Tibial artery (tissue), 4 donors: ENCODE measurements around the gene ZNF580.
A peak's percentile ranks its signal among the peaks of the same experiment; 100 is the strongest.

ENCODE experiments used
- DNase-seq, 2 donors: peaks; one replicate each; pipeline ENCODE4 v3.0.0-alpha.2; 2019
- H3K27ac ChIP-seq, 2 donors: fragments of 200-600 bp; sonication (generic) in 1 of 2; 1 replicate in 1 of 2; 2 replicates in 1 of 2; pipeline ENCODE4 v1.5.1; 2018 to 2019; ENCODE audit warnings: mild to moderate bottlenecking in 1 of 2
- H3K27me3 ChIP-seq, 2 donors: fragments of 200-600 bp; sonication (generic) in 1 of 2; one replicate each; pipeline versions ENCODE4 v1.5.1 to v1.6.0; 2016 to 2019
- H3K36me3 ChIP-seq, 3 donors: fragments of 200-600 bp; sonication (generic) in 2 of 3; one replicate each; pipeline ENCODE4 v1.5.1; 2016 to 2019; ENCODE audit warnings: mild to moderate bottlenecking in 2 of 3
- H3K4me1 ChIP-seq, 4 donors: fragments of 200-600 bp; sonication (generic) in 2 of 4; 1 replicate in 3 of 4; 2 replicates in 1 of 4; pipeline ENCODE4 v1.5.1; 2016 to 2019
- H3K4me3 ChIP-seq, 2 donors: fragments of 200-600 bp; sonication (generic) in 1 of 2; 1 replicate in 1 of 2; 2 replicates in 1 of 2; pipeline ENCODE4 v1.5.1; 2018 to 2019; ENCODE audit warnings: mild to moderate bottlenecking in 2 of 2
- H3K9me3 ChIP-seq, 3 donors: fragments of 200-600 bp; sonication (generic) in 1 of 3; one replicate each; pipeline ENCODE4 v1.5.1; 2016 to 2019
- CTCF ChIP-seq, 2 experiments: fragments of 200-600 bp in 1 of 2; fragments of 450-650 bp in 1 of 2; IDR thresholded peaks; one replicate each; pipeline ENCODE4 v1.5.1; 2017 to 2019; ENCODE audit warnings: antibody characterized with exemption in 2 of 2, mild to moderate bottlenecking in 1 of 2, moderate library complexity in 1 of 2
- intact Hi-C: fragments of 100-400 bp; cut with DNase I; formaldehyde crosslinking; loops from one replicate; pipeline ENCODE4 v1.15.0; 2023; ENCODE audit warnings: low total_unique reads

Gene ZNF580

GRCh38 chr19:55603581-55604292, 37.1 kb upstream of the ZNF580 start:
- no peak for TF ChIP-seq CTCF (IDR thresholded peaks at IDR 0.05)
- Histone ChIP-seq H3K9me3 (no peaks in the 10 kb centered on the region), H3K27me3 (no peaks in the 10 kb centered on the region), H3K27ac (peak overlapping the region in 1 of 2 donors; percentile 95), H3K4me3 (no peak overlapping the region), H3K4me1 (peaks cover 3 to 51% (median 34%) of the 10 kb centered on the region in 4 donors), H3K36me3 (peaks cover 0 to 14% (median 0%) of the 10 kb centered on the region in 3 donors)
- intact Hi-C loops = no loop called here
- DNase-seq = no peak

- no peaks in the 10 kb centered on the region for H3K27me3 ChIP-seq
- H3K4me1 ChIP-seq = peaks cover 3 to 53% (median 34%) of the 10 kb centered on the region in 4 donors
- TF ChIP-seq CTCF (IDR thresholded peaks at IDR 0.05) = peak in 1 of 2 experiments; percentile 16
- H3K36me3 ChIP-seq = peaks cover 0 to 27% (median 2%) of the 10 kb centered on the region in 3 donors
- intact Hi-C loops = no loop called here
- no peaks in the 10 kb centered on the region for H3K9me3 ChIP-seq
- H3K27ac ChIP-seq = peak overlapping the region; percentile 95
- H3K4me3 ChIP-seq = peak overlapping the region; percentile 92 to 96
- DNase-seq = peak; percentile 95 to 98
Observed at GRCh38 chr19:55605207-55605636, 35.6 kb upstream of the ZNF580 start.

DNA sequence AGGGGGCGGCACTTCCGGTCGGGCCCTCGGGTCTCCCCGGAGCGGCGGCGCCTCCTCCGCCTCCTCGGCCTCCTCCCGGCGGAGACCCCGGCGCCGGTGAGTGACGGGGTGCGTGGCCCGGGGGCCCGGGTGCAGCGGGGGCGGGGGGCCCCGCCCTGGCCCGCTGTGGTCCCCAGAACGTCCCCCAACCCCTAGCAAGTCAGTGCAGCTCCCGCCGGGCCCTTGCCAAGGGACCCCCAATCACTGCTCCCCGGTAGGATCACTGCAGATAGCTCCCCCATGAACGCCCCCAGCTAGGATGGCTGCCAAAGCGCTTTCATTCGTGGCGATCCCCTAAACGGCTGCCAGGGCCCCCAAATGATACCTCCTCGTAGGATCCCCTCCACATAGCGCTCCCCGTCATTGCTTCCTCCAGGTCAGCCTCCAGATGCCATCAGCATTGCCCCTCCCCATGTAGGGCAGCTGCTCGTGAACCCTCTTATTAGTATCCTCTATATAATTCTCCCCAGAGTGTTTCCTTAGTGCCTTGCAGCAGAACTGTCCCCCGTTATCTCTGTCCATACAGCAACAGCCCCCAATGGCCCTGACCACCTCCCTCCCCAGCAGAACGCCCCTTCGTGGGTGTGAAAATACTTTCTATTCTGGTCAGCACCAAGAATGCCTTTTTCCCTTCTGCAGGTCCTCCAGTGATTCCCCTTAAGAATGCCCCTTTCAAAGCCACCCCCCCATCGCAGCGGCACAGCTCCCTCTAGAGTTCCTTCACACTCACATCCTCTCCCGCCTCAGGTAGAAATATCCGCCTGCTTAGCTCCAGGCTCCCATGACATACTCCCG, 34.9 kb upstream of the ZNF580 start, which contains the start of gene ZNF865:
Gene ZNF865 (plus strand): TSS at position 11 of the 834 bp plus-strand sequence. CDS start 7,972 bp downstream, outside the sequence.
- Histone ChIP-seq H3K36me3 (peaks cover 0 to 33% (median 7%) of the 10 kb centered on the region in 3 donors), H3K27ac (peak within 1 kb of the TSS; percentile 95), H3K9me3 (no peaks in the 10 kb centered on the region), H3K4me1 (peaks cover 3 to 49% (median 32%) of the 10 kb centered on the region in 4 donors), H3K4me3 (peak within 1 kb of the TSS; percentile 92 to 96), H3K27me3 (no peaks in the 10 kb centered on the region)
- intact Hi-C loops = loop anchor here (2.0 kb wide), 1 partner anchor 89 kb away; no protein-coding TSS in a partner anchor
- peak; percentile 67 to 85 for DNase-seq
- peak; percentile 49 to 55 for TF ChIP-seq CTCF (IDR thresholded peaks at IDR 0.05)

- no peak for DNase-seq
- Histone ChIP-seq H3K4me3 (peak overlapping the region; percentile 92 to 96), H3K4me1 (peaks cover 0 to 47% (median 30%) of the 10 kb centered on the region in 4 donors), H3K27ac (peak overlapping the region; percentile 95), H3K9me3 (no peaks in the 10 kb centered on the region), H3K27me3 (no peaks in the 10 kb centered on the region), H3K36me3 (peaks cover 0 to 38% (median 7%) of the 10 kb centered on the region in 3 donors)
- no peak for TF ChIP-seq CTCF (IDR thresholded peaks at IDR 0.05)
- intact Hi-C loops = loop anchor here (2.0 kb wide), 1 partner anchor 90 kb away; no protein-coding TSS in a partner anchor
Observed at GRCh38 chr19:55606471-55606787, 34.4 kb upstream of the ZNF580 start.

DNA sequence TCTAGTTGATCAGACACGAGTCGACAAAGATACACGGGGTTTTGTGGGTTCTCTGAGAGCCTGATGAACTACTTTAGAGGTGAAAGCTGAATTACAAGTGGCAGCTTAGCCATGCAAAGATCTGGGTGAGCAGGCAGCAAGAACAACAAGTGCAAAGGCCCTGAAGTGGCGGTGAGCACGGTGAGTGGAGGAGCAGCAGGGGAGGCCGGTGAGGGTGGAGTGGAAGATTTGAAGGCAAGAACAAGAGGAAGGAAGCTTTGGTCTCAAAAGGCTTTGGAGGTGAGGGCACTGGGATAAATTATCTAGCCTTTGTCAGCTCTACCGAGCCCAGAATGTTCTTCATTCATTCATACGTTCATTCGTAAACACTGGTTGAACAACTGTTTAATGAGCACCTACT, 34.0 kb upstream of the ZNF580 start:
- H3K27ac ChIP-seq = peak overlapping the region; percentile 95
- intact Hi-C loops = loop anchor here (2.0 kb wide), 1 partner anchor 90 kb away; no protein-coding TSS in a partner anchor
- H3K4me1 ChIP-seq = peaks cover 0 to 46% (median 32%) of the 10 kb centered on the region in 4 donors
- TF ChIP-seq CTCF (IDR thresholded peaks at IDR 0.05) = no peak
- H3K36me3 ChIP-seq = peaks cover 0 to 38% (median 7%) of the 10 kb centered on the region in 3 donors
- H3K4me3 ChIP-seq = peak overlapping the region in 1 of 2 donors; percentile 96
- no peaks in the 10 kb centered on the region for H3K9me3 ChIP-seq
- no peaks in the 10 kb centered on the region for H3K27me3 ChIP-seq
- DNase-seq = no peak
